ENCODE data around the gene MAGIX.

- TF ChIP-seq CTCF (conservative IDR thresholded peaks at IDR 0.05; ENCODE audit: low read depth in 2 of 2) (no peak), EZH2 (IDR thresholded peaks at IDR 0.05; ENCODE audit: low read depth, unreplicated experiment) (no peak), ZNF331 (CRISPR knock-in tag; IDR thresholded peaks at IDR 0.05; ENCODE audit: low read depth) (no peak), POLR2AphosphoS5 (IDR thresholded peaks at IDR 0.05; ENCODE audit: low read depth) (no peak), CREB1 (CRISPR knock-in tag; IDR thresholded peaks at IDR 0.05; ENCODE audit: low read depth) (no peak), JUNB (IDR thresholded peaks at IDR 0.05; ENCODE audit: unreplicated experiment) (no peak), ETS1 (IDR thresholded peaks at IDR 0.05) (no peak)
Measured at GRCh38 chrX:49147936-49148335, 14.6 kb upstream of the MAGIX start.
